HUES6 (cell line): ENCODE results near the gene NCKAP5.

ENCODE experiments used
- H3K27ac ChIP-seq: 2 replicates; pipeline ENCODE4 v1.7.0; 2013; ENCODE audit warnings: low read depth, mild to moderate bottlenecking, low read length, inconsistent platforms
- H3K27me3 ChIP-seq: 2 replicates; pipeline ENCODE4 v1.6.1; 2013; ENCODE audit warnings: low read length; ENCODE audit not compliant: control insufficient read depth, insufficient read depth
- H3K36me3 ChIP-seq: 2 replicates; pipeline ENCODE4 v1.6.1; 2013; ENCODE audit warnings: low read length; ENCODE audit not compliant: control insufficient read depth, insufficient read depth
- H3K4me1 ChIP-seq: 2 replicates; pipeline ENCODE4 v1.6.1; 2013; ENCODE audit warnings: low read length; ENCODE audit not compliant: control insufficient read depth, insufficient read depth
- H3K4me3 ChIP-seq: 2 replicates; pipeline ENCODE4 v1.5.1; 2013; ENCODE audit warnings: low read depth, low read length
- H3K9ac ChIP-seq: one replicate; pipeline ENCODE4 v1.6.1; 2013; ENCODE audit warnings: mild to moderate bottlenecking, low read length
- H3K9me3 ChIP-seq: 2 replicates; pipeline ENCODE4 v1.6.1; 2013; ENCODE audit warnings: low read depth, low read length; ENCODE audit not compliant: control insufficient read depth, insufficient read depth

Gene NCKAP5

DNA sequence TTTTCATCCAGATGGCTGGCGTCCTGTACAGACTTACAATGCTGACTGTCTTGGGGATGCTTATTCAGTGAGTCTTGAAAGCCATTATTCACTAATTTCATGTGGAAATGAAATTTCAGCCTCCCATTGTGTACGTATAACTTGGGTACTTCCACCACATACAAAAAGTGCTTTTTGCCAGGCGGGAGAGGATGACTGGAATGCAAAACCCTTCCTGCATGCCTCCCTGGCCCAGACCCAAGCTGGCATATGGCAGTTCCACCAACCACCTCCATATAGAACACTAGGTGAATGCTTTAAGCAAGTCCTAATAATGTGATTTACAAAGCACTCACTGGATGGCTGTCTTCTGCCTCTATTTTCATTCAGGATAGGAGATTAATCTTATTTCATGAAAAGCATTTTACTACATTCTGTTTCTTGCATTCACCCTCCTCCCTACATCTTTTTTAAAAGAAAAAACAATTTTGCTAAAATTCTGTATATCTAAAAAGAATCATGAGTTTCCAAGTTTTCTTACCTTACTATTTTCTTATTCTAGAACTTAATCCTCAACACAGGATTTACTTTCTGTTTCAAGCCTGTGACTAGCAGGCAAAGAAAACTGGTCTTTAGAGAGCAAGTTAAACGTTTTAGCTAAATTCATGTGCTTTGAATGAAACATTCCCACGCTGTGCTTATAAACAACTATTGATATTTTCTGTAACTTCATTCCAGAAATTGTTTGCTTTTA is 327.6 kb downstream of the NCKAP5 start:
- Histone ChIP-seq H3K4me1 (no peaks in the 10 kb centered on the region), H3K4me3 (no peak overlapping the region), H3K27me3 (no peaks in the 10 kb centered on the region), H3K9me3 (no peaks in the 10 kb centered on the region), H3K36me3 (no peaks in the 10 kb centered on the region), H3K9ac (no peak overlapping the region), H3K27ac (no peak overlapping the region)

- Histone ChIP-seq H3K27me3 (no peaks in the 10 kb centered on the region), H3K4me1 (no peaks in the 10 kb centered on the region), H3K27ac (no peak overlapping the region), H3K9me3 (no peaks in the 10 kb centered on the region), H3K9ac (no peak overlapping the region), H3K36me3 (no peaks in the 10 kb centered on the region), H3K4me3 (no peak overlapping the region)
These were observed 332.3 kb downstream of the NCKAP5 start for GRCh38 chr2:133235968-133236367.

DNA sequence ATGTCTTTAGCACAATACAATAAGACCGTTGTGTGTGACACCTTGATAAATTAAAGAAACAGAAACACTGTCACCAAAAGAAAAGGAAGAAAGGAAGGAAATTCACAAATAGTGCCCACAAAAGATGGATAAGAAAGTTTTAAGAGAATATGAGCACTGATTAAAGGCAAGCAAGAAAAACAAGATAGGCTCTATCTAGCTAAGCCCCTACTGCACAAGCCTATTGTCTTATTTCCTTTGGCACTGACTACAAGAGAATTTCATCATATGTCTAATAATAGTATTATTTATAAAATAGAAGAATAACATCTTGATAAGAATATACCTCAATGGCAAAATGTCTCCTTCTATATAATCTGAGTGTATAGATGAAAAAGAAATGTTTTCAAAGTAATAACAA is 335.7 kb downstream of the NCKAP5 start:
- no peak overlapping the region for H3K4me3 ChIP-seq
- no peaks in the 10 kb centered on the region for H3K36me3 ChIP-seq
- no peak overlapping the region for H3K27ac ChIP-seq
- no peaks in the 10 kb centered on the region for H3K27me3 ChIP-seq
- no peaks in the 10 kb centered on the region for H3K4me1 ChIP-seq
- no peak overlapping the region for H3K9ac ChIP-seq
- H3K9me3 ChIP-seq = no peaks in the 10 kb centered on the region

GRCh38 chr2:133231264-133231663 is 337.0 kb downstream of the NCKAP5 start:
- Histone ChIP-seq H3K27me3 (no peaks in the 10 kb centered on the region), H3K9ac (no peak overlapping the region), H3K36me3 (no peaks in the 10 kb centered on the region), H3K27ac (no peak overlapping the region), H3K4me3 (no peak overlapping the region), H3K4me1 (no peaks in the 10 kb centered on the region), H3K9me3 (no peaks in the 10 kb centered on the region)

DNA sequence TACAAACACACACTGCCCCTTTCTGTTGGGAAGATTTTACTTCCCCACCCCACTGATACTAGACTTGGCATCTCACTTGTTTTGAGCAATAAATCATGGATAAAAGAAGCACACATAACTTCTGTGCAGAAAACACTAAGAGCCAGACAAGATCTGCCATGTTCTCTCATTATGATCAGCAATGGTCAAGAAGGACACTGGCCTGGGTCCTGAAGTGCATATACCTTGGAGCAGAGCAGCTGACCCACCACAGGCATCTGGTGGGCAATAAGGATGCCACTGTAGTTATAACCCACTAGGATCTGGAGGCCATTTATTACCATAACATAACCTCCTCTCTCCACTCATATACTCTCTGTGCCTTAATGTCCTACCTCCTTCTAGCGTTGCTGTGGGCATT is 338.3 kb downstream of the NCKAP5 start:
- Histone ChIP-seq H3K36me3 (no peaks in the 10 kb centered on the region), H3K9ac (no peak overlapping the region)

DNA sequence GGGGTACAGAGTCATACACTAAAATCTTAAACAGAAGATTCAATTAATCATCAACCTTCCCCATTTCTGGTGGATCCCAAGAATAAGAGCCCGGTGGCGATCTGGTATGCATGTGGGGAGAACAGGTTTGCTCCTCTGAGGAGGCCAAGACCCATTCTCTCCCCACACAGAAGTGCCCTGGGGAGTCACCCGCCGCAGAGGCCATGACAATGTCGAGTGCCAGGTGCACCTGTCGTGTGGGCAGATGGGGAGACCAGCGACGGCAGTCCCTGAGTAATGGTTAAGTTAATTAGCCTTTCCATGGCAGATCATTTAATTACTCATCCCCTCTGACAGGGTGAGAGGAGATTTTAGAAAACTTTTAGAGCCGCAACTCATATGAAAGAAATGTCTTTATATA is 345.0 kb downstream of the NCKAP5 start:
- Histone ChIP-seq H3K9me3 (no peaks in the 10 kb centered on the region), H3K36me3 (no peaks in the 10 kb centered on the region), H3K27ac (no peak overlapping the region), H3K4me3 (no peak overlapping the region), H3K9ac (no peak overlapping the region), H3K4me1 (no peaks in the 10 kb centered on the region), H3K27me3 (no peaks in the 10 kb centered on the region)

More for the DNA sequence above, 338.3 kb downstream of the NCKAP5 start:
- no peaks in the 10 kb centered on the region for H3K9me3 ChIP-seq
- no peaks in the 10 kb centered on the region for H3K4me1 ChIP-seq
- H3K27me3 ChIP-seq = no peaks in the 10 kb centered on the region
- no peak overlapping the region for H3K27ac ChIP-seq
- no peak overlapping the region for H3K4me3 ChIP-seq

GRCh38 chr2:133221398-133221797 is 346.9 kb downstream of the NCKAP5 start:
- Histone ChIP-seq H3K4me1 (no peaks in the 10 kb centered on the region), H3K4me3 (no peak overlapping the region), H3K9ac (no peak overlapping the region), H3K27ac (no peak overlapping the region), H3K27me3 (no peaks in the 10 kb centered on the region), H3K9me3 (no peaks in the 10 kb centered on the region), H3K36me3 (no peaks in the 10 kb centered on the region)

DNA sequence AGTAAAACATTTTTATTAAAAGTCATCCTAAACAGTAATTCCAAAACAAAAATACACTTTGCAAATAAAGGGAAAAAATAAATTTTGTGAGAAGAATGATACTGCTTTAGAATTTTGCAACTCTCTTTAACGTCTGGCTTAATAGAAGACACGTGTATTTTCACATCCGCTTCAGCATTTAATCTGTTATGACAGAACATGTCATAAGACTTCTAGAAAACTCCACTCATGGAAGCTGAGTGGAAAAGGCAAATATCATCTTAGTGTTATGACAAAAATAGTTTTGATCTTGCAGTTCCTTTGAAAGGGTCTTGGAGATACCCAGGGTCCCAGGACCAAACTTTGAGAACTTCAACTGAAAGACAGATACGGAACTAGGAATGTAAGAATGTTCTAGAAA is 350.1 kb downstream of the NCKAP5 start:
- Histone ChIP-seq H3K36me3 (no peaks in the 10 kb centered on the region), H3K27ac (no peak overlapping the region), H3K9ac (no peak overlapping the region)

DNA sequence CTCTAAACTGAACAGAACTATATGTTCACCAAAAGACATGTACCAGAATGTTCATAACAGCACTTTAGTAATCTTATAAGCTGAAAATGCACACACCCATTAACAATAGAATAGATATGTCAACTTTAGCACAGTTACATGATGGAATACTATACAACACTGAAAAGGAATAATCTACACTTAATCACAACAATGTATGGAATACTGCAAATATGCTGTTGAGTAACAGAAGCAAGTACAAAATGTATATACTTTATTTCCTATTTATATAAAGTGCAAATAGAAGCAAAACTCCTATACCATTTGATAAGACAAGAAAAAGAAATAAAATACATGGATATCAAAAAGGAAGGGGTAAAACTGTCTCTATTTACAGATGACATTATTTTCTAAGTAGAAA is 352.8 kb downstream of the NCKAP5 start:
- H3K27ac ChIP-seq = no peak overlapping the region
- H3K4me1 ChIP-seq = no peaks in the 10 kb centered on the region
- no peaks in the 10 kb centered on the region for H3K36me3 ChIP-seq
- 0 out of 2 replicates have a peak, but pooled peaks cover 4% of the 10 kb centered on the region for H3K9me3 ChIP-seq
- H3K4me3 ChIP-seq = no peak overlapping the region
- H3K9ac ChIP-seq = no peak overlapping the region
- no peaks in the 10 kb centered on the region for H3K27me3 ChIP-seq

More for the DNA sequence above, 350.1 kb downstream of the NCKAP5 start:
- Histone ChIP-seq H3K27me3 (no peaks in the 10 kb centered on the region), H3K4me1 (no peaks in the 10 kb centered on the region), H3K9me3 (0 out of 2 replicates have a peak, but pooled peaks cover 4% of the 10 kb centered on the region), H3K4me3 (no peak overlapping the region)

DNA sequence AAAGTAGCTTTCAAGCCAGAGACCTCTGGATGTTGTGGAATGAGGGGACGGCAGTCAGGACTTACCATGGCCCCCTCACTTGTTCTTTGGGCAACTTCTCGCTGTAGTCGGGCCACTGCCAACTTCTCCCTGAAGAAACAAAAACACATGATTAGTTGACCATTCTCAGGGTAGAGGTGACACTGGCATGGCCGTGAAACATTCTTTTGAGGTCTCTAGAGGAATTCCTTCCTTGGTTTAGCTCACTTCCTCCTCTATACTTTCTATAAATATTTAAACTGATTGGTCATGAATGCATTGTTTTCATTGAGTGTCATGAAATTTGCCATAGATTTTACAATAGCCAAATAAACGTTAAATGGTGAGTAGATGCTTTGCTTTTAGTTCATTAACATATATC is 354.6 kb downstream of the NCKAP5 start:
- no peak overlapping the region for H3K9ac ChIP-seq
- H3K4me3 ChIP-seq = no peak overlapping the region
- no peak overlapping the region for H3K27ac ChIP-seq
- H3K9me3 ChIP-seq = 0 out of 2 replicates have a peak, but pooled peaks cover 6% of the 10 kb centered on the region
- no peaks in the 10 kb centered on the region for H3K27me3 ChIP-seq
- H3K36me3 ChIP-seq = no peaks in the 10 kb centered on the region
- no peaks in the 10 kb centered on the region for H3K4me1 ChIP-seq

DNA sequence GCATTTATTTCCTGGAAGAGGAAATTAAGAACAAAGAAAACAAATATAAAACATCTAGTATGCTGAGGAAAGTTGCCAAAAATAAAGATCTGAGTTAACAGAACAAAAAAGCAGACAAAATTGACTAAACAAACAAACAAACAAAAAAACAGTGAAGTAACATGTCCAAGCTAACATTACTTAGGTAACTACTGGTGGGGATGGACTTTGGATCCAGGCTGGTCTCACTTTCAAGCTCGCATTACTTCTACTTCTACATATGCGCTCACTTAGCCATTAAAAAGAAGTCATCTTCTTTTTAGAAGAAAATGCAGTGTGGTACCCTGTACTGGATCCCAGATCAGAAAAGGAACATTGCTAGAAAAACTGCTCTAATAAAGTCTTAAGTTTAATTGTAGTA is 358.9 kb downstream of the NCKAP5 start:
- Histone ChIP-seq H3K4me3 (no peak overlapping the region), H3K4me1 (no peaks in the 10 kb centered on the region), H3K27ac (no peak overlapping the region), H3K27me3 (no peaks in the 10 kb centered on the region), H3K36me3 (no peaks in the 10 kb centered on the region), H3K9ac (no peak overlapping the region), H3K9me3 (peaks cover 23% of the 10 kb centered on the region)
